K562 (cell line): Measurements from ENCODE around the gene KBTBD4. TPM values are rescaled to one million over a fixed set of nuclear protein-coding genes. Genes with fewer than 3 reads are reported as not detected.

Experiments
- BHLHE40 ChIP-seq: IDR thresholded peaks from 2 replicates; pipeline ENCODE4 v1.6.1; 2011; ENCODE audit warnings: low read length, improper control_type of control experiment
- ESRRA ChIP-seq: fragments of 450-650 bp; IDR thresholded peaks from 2 replicates; pipeline ENCODE4 v1.6.1; 2014; ENCODE audit warnings: low read depth, mild to moderate bottlenecking, moderate library complexity, borderline replicate concordance
- FOXA3 ChIP-seq, 2 experiments: fragments of 450-650 bp in 1 of 2; sonication (generic) in 1 of 2; formaldehyde crosslinking; IDR thresholded peaks in 1 of 2; conservative IDR thresholded peaks in 1 of 2; 2 replicates each; pipeline versions ENCODE4 v1.4.0 to v1.8.0; 2020 to 2022; ENCODE audit warnings: mild to moderate bottlenecking in 2 of 2, missing genetic modification reagents in 1 of 2
- GATAD2B ChIP-seq: fragments of 450-650 bp; IDR thresholded peaks from 2 replicates; pipeline ENCODE4 v1.6.1; 2017; ENCODE audit warnings: mild to moderate bottlenecking, borderline replicate concordance
- HDAC3 ChIP-seq: fragments of 450-650 bp; IDR thresholded peaks from 2 replicates; pipeline ENCODE4 v1.6.1; 2018; ENCODE audit warnings: borderline replicate concordance, mild to moderate bottlenecking, moderate library complexity; ENCODE audit not compliant: partially characterized antibody
- MXI1 ChIP-seq: IDR thresholded peaks from 2 replicates; pipeline ENCODE4 v1.6.1; 2011; ENCODE audit warnings: low read depth, mild to moderate bottlenecking, improper control_type of control experiment, low read length
- NCOA6 ChIP-seq: fragments of 450-650 bp; IDR thresholded peaks from 2 replicates; pipeline ENCODE4 v1.6.1; 2017; ENCODE audit warnings: mild to moderate bottlenecking
- NCOR1 ChIP-seq: fragments of 450-650 bp; IDR thresholded peaks from 2 replicates; pipeline ENCODE4 v1.6.1; 2016; ENCODE audit warnings: mild to moderate bottlenecking, moderate library complexity
- NR3C1 ChIP-seq: sonication (generic); formaldehyde crosslinking; IDR thresholded peaks from 2 replicates; pipeline ENCODE4 v1.8.1; 2022; ENCODE audit warnings: missing genetic modification reagents
- SNIP1 ChIP-seq: fragments of 450-650 bp; IDR thresholded peaks from 2 replicates; pipeline ENCODE4 v1.7.1; 2017; ENCODE audit warnings: low read depth, mild to moderate bottlenecking
- STAT5A ChIP-seq: IDR thresholded peaks from 2 replicates; pipeline ENCODE4 v1.6.1; 2012; ENCODE audit warnings: low read length, inconsistent platforms, borderline replicate concordance
- TAF9B ChIP-seq: fragments of 450-650 bp; IDR thresholded peaks from 2 replicates; pipeline ENCODE4 v1.6.1; 2018; ENCODE audit warnings: mild to moderate bottlenecking; ENCODE audit not compliant: partially characterized antibody
- U2AF2 ChIP-seq: fragments of 200-400 bp; formaldehyde crosslinking; optimal IDR thresholded peaks from 2 replicates; pipeline ENCODE3; 2017; ENCODE audit warnings: low read depth, mild to moderate bottlenecking, low read length
- ZNF121 ChIP-seq: sonication (generic); formaldehyde crosslinking; conservative IDR thresholded peaks from 2 replicates; pipeline ENCODE4 v1.8.0; 2022; ENCODE audit warnings: missing genetic modification reagents
- ZSCAN29 ChIP-seq: fragments of 450-650 bp; IDR thresholded peaks from 2 replicates; pipeline ENCODE4 v1.6.1; 2017
- polyA plus RNA-seq, 8 experiments: library from polyadenylated mRNA; depleted of rRNA in 4 of 8; stranded (reverse) in 5 of 8; unstranded in 3 of 8; fragments of >200 nt; fragmentation: Nextera tagmentation in 2 of 8; fragmentation: Illumina TruSeq in 1 of 8; extraction: Ambion mirVana in 2 of 8; extraction: Trizol in 1 of 8; gene quantifications; 2 replicates each; pipeline versions ENCODE4 v1.2.1 to v1.2.3, GENCODE V29; 2011 to 2014; ENCODE audit warnings: inconsistent platforms in 1 of 8, missing spikeins in 1 of 8
- total RNA-seq, 7 experiments: library from RNA; depleted of rRNA in 6 of 7; stranded (reverse); fragments of >200 nt in 6 of 7; fragmentation: Illumina TruSeq in 2 of 7; extraction: Trizol in 2 of 7; gene quantifications; 2 replicates each; pipeline versions ENCODE4 v1.2.1 to v1.2.3, GENCODE V29; 2011 to 2021; ENCODE audit warnings: low replicate concordance in 1 of 7
- TF ChIP-seq, protein P1 (sequence below): sonication (generic); formaldehyde crosslinking; IDR thresholded peaks from 2 replicates; pipeline ENCODE4 v1.8.0; 2022; ENCODE audit warnings: missing genetic modification reagents, mild to moderate bottlenecking, moderate library complexity, borderline replicate concordance
- TF ChIP-seq, protein P2 (sequence below), 2 experiments: fragments of 450-650 bp in 1 of 2; sonication (generic) in 1 of 2; formaldehyde crosslinking in 1 of 2; IDR thresholded peaks; 2 replicates each; pipeline versions ENCODE4 v1.7.1 to v1.9.0; 2016 to 2022; ENCODE audit warnings: inconsistent platforms in 1 of 2, mild to moderate bottlenecking in 1 of 2, missing genetic modification reagents in 1 of 2

The KBTBD4 gene
- total and polyA plus RNA-seq, 9 of the 15 experiments (the other 6 are each of a cell fraction or from before 2014, with no cell fraction given), result 7.0 to 33.9 (median 13.3) TPM

DNA sequence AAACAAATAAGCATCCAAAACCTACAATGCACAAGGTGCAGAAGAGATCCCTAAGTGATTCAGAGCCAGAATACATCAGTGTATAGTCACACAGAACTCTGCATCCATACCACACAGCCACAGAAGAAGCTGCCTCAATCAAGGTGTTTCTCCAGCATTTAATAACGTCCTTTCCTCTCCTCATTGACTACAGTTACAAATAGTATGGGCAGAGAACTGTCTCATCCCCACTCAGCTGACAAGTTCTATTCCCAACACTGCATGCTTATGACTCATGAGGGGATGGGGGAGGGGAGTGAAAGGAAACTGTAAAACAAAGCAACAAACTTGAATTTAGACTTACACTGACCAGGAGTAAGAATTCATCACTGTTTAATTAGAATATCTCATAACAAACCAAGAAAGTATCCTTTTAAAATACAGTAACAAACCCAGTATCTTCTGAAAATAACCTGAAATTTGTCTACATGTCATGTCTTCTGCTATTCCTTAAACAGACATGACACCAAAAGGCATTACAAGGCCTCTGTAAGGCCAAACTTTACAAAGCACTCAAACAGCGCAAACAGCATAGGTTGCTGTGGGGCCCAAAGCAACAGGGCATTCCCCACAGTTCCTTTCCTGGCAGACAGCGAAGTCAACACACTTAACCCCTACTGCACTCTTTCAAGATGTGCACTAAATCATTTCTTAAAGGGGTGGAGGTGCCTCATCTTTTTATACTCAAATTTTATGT, 55.1 kb downstream of the KBTBD4 start (continued):
- TF ChIP-seq ZNF121 (CRISPR knock-in tag) (no peak), GATAD2B (no peak), SNIP1 (no peak), NR3C1 (no peak), BHLHE40 (no peak; the same call in 1 of the 2 replicates), MXI1 (no peak), FOXA3 (CRISPR knock-in tag; conservative IDR thresholded peaks at IDR 0.05 in 1 of 2, IDR thresholded peaks at IDR 0.05 in 1 of 2) (0 out of 4 replicates have a peak, but pooled peaks of 1 of the 2 experiments have one; percentile 18), U2AF2 (no peak), NCOA6 (no peak), TAF9B (no peak), NCOR1 (0 out of 2 replicates have a peak, but pooled peaks have one; percentile 8), ZSCAN29 (no peak), HDAC3 (peak; percentile 14), STAT5A (no peak), ESRRA (no peak)
- TF ChIP-seq, protein P1, sequence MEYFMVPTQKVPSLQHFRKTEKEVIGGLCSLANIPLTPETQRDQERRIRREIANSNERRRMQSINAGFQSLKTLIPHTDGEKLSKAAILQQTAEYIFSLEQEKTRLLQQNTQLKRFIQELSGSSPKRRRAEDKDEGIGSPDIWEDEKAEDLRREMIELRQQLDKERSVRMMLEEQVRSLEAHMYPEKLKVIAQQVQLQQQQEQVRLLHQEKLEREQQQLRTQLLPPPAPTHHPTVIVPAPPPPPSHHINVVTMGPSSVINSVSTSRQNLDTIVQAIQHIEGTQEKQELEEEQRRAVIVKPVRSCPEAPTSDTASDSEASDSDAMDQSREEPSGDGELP (CRISPR knock-in tag), result peak; percentile 20; the same call in 1 of the 2 replicates
- TF ChIP-seq, protein P2, sequence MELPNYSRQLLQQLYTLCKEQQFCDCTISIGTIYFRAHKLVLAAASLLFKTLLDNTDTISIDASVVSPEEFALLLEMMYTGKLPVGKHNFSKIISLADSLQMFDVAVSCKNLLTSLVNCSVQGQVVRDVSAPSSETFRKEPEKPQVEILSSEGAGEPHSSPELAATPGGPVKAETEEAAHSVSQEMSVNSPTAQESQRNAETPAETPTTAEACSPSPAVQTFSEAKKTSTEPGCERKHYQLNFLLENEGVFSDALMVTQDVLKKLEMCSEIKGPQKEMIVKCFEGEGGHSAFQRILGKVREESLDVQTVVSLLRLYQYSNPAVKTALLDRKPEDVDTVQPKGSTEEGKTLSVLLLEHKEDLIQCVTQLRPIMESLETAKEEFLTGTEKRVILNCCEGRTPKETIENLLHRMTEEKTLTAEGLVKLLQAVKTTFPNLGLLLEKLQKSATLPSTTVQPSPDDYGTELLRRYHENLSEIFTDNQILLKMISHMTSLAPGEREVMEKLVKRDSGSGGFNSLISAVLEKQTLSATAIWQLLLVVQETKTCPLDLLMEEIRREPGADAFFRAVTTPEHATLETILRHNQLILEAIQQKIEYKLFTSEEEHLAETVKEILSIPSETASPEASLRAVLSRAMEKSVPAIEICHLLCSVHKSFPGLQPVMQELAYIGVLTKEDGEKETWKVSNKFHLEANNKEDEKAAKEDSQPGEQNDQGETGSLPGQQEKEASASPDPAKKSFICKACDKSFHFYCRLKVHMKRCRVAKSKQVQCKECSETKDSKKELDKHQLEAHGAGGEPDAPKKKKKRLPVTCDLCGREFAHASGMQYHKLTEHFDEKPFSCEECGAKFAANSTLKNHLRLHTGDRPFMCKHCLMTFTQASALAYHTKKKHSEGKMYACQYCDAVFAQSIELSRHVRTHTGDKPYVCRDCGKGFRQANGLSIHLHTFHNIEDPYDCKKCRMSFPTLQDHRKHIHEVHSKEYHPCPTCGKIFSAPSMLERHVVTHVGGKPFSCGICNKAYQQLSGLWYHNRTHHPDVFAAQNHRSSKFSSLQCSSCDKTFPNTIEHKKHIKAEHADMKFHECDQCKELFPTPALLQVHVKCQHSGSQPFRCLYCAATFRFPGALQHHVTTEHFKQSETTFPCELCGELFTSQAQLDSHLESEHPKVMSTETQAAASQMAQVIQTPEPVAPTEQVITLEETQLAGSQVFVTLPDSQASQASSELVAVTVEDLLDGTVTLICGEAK (IDR thresholded peaks at IDR 0.05), result no peak
- TF ChIP-seq, protein P2 (CRISPR knock-in tag; IDR thresholded peaks at IDR 0.05), result no peak
